Vagina (tissue), 2 donors: ENCODE measurements around the gene SAMD4B.

Source experiments
- CTCF ChIP-seq, 3 experiments: fragments of 450-650 bp in 2 of 3; fragments of 200-600 bp in 1 of 3; sonication (generic) in 1 of 3; IDR thresholded peaks; one replicate each; pipeline ENCODE4 v1.5.1; 2017 to 2019; ENCODE audit warnings: antibody characterized with exemption in 3 of 3, mild to moderate bottlenecking in 2 of 3, moderate library complexity in 2 of 3
- POLR2A ChIP-seq, 2 donors: fragments of 450-650 bp; IDR thresholded peaks; one replicate each; pipeline ENCODE4 v1.6.1; 2017; ENCODE audit warnings: antibody characterized with exemption in 2 of 2, mild to moderate bottlenecking in 2 of 2, moderate library complexity in 2 of 2
- POLR2AphosphoS5 ChIP-seq, 2 donors: sonication (generic); formaldehyde crosslinking; IDR thresholded peaks; one replicate each; pipeline ENCODE4 v1.9.0; 2017; ENCODE audit warnings: antibody characterized with exemption in 2 of 2, mild to moderate bottlenecking in 2 of 2, low read depth in 1 of 2; ENCODE audit not compliant: insufficient read depth in 1 of 2

GRCh38 chr19:39389631-39390414 is 47.6 kb downstream of the SAMD4B start:
- TF ChIP-seq POLR2AphosphoS5 (IDR thresholded peaks at IDR 0.05; ENCODE audit: insufficient read depth in 1 of 2, low read depth in 1 of 2) (no peak), CTCF (IDR thresholded peaks at IDR 0.05) (no peak), POLR2A (IDR thresholded peaks at IDR 0.05) (no peak)
